CD4-positive, CD25-positive, alpha-beta regulatory T cell (primary cell): ENCODE results near the gene BMPR1A. TPM values are rescaled to one million over a fixed set of nuclear protein-coding genes. Genes with fewer than 3 reads are reported as not detected.
A peak's percentile ranks its signal among the peaks of the same experiment; 100 is the strongest.

Source experiments
- ATAC-seq, 2 donors: fragments of 150-1000 bp; cut with Tn5 transposase; one replicate each; pipeline ENCODE4 v1.10.0; 2021; ENCODE audit warnings: low read depth in 2 of 2, moderate number of reproducible peaks in 2 of 2, moderate library complexity in 1 of 2
- DNase-seq, 3 donors: peaks; one replicate each; pipeline versions ENCODE4 v3.0.0 to v3.0.0-alpha.2; 2012 to 2022; ENCODE audit warnings: mixed read lengths in 1 of 3
- H3K27ac ChIP-seq: one replicate; pipeline ENCODE4 v1.7.0; 2013; ENCODE audit warnings: mild to moderate bottlenecking, low read length; ENCODE audit not compliant: insufficient read depth, poor library complexity, severe bottlenecking
- H3K27me3 ChIP-seq: one replicate; pipeline ENCODE4 v1.7.0; 2013; ENCODE audit warnings: low read length; ENCODE audit not compliant: control insufficient read depth, insufficient read depth
- H3K36me3 ChIP-seq: one replicate; pipeline ENCODE4 v1.7.0; 2013; ENCODE audit warnings: mild to moderate bottlenecking, low read length, moderate library complexity; ENCODE audit not compliant: control insufficient read depth, insufficient read depth
- H3K4me1 ChIP-seq: 2 replicates; pipeline ENCODE4 v1.7.0; 2013; ENCODE audit warnings: mild to moderate bottlenecking, low read length; ENCODE audit not compliant: insufficient read depth, control insufficient read depth, poor library complexity, severe bottlenecking
- H3K4me3 ChIP-seq: one replicate; pipeline ENCODE4 v1.7.0; 2013; ENCODE audit warnings: low read depth, mild to moderate bottlenecking, low read length, moderate library complexity
- H3K9me3 ChIP-seq, 2 experiments: 1 replicate in 1 of 2; 2 replicates in 1 of 2; pipeline ENCODE4 v1.7.0; 2013; ENCODE audit warnings: low read length in 2 of 2, mild to moderate bottlenecking in 1 of 2, moderate library complexity in 1 of 2; ENCODE audit not compliant: control insufficient read depth in 2 of 2
- H3K27ac Mint-ChIP-seq, 3 donors: one replicate each; pipeline ENCODE4 v1.8.0; 2020 to 2022; ENCODE audit warnings: mild to moderate bottlenecking in 3 of 3, mixed read lengths in 3 of 3, moderate library complexity in 2 of 3
- H3K27me3 Mint-ChIP-seq: one replicate; pipeline ENCODE4 v1.8.0; 2022; ENCODE audit warnings: mild to moderate bottlenecking, mixed read lengths
- H3K36me3 Mint-ChIP-seq: one replicate; pipeline ENCODE4 v1.8.0; 2020; ENCODE audit warnings: mixed read lengths
- H3K4me1 Mint-ChIP-seq, 4 donors: one replicate each; pipeline ENCODE4 v1.8.0; 2020 to 2022; ENCODE audit warnings: mixed read lengths in 4 of 4, mild to moderate bottlenecking in 1 of 4
- H3K4me3 Mint-ChIP-seq, 4 donors: one replicate each; pipeline ENCODE4 v1.8.0; 2020 to 2022; ENCODE audit warnings: mild to moderate bottlenecking in 4 of 4, mixed read lengths in 4 of 4, moderate library complexity in 3 of 4
- H3K9me3 Mint-ChIP-seq, 7 donors: one replicate each; pipeline ENCODE4 v1.8.0; 2020 to 2022; ENCODE audit warnings: mixed read lengths in 7 of 7, mild to moderate bottlenecking in 3 of 7, moderate library complexity in 2 of 7
- polyA plus RNA-seq, 4 donors: library from polyadenylated mRNA; unstranded; fragments of 300-500 nt; fragmentation: Illumina TruSeq; gene quantifications; one replicate each; pipeline ENCODE4 v1.2.3, GENCODE V29; 2021
- total RNA-seq: library from RNA; stranded (reverse); gene quantifications from one replicate; pipeline ENCODE4 v1.2.3, GENCODE V29; 2022

Gene BMPR1A
- total and polyA plus RNA-seq, 5 donors from 2014 or later, result 2.2 to 8.8 (median 4.2) TPM

GRCh38 chr10:86723009-86723408 lies 33.4 kb upstream of the BMPR1A start:
- Mint-ChIP-seq H3K27ac (no peak overlapping the region), H3K9me3 (peaks cover 0 to 2% (median 0%) of the 10 kb centered on the region in 7 donors), H3K4me3 (no peak overlapping the region), H3K27me3 (peaks cover 10% of the 10 kb centered on the region), H3K4me1 (peaks cover 0 to 7% (median 3%) of the 10 kb centered on the region in 4 donors), H3K36me3 (no peaks in the 10 kb centered on the region)
- Histone ChIP-seq H3K27ac (no peak overlapping the region), H3K4me1 (no peaks in the 10 kb centered on the region), H3K9me3 (no peaks in the 10 kb centered on the region), H3K27me3 (no peaks in the 10 kb centered on the region), H3K4me3 (no peak overlapping the region), H3K36me3 (no peaks in the 10 kb centered on the region)
- DNase-seq, result peak in 1 of 3 donors; percentile 49
- ATAC-seq, result no peak

GRCh38 chr10:86724445-86724844 lies 32.0 kb upstream of the BMPR1A start:
- Mint-ChIP-seq H3K27ac (no peak overlapping the region), H3K4me1 (peaks cover 0 to 7% (median 3%) of the 10 kb centered on the region in 4 donors), H3K36me3 (no peaks in the 10 kb centered on the region), H3K4me3 (no peak overlapping the region), H3K9me3 (peaks cover 0 to 2% (median 0%) of the 10 kb centered on the region in 7 donors), H3K27me3 (peaks cover 6% of the 10 kb centered on the region)
- no peaks in the 10 kb centered on the region for H3K4me1 ChIP-seq
- no peaks in the 10 kb centered on the region for H3K36me3 ChIP-seq
- DNase-seq (no peak), ATAC-seq (no peak)
- no peaks in the 10 kb centered on the region for H3K9me3 ChIP-seq
- no peaks in the 10 kb centered on the region for H3K27me3 ChIP-seq
- no peak overlapping the region for H3K27ac ChIP-seq
- H3K4me3 ChIP-seq, result no peak overlapping the region

GRCh38 chr10:86725980-86726676 lies 30.3 kb upstream of the BMPR1A start:
- Mint-ChIP-seq H3K9me3 (peaks cover 0 to 2% (median 0%) of the 10 kb centered on the region in 7 donors), H3K4me3 (no peak overlapping the region), H3K4me1 (peaks cover 0 to 7% (median 3%) of the 10 kb centered on the region in 4 donors), H3K36me3 (no peaks in the 10 kb centered on the region), H3K27ac (no peak overlapping the region), H3K27me3 (peaks cover 10% of the 10 kb centered on the region)
- H3K4me1 ChIP-seq, result no peaks in the 10 kb centered on the region
- no peaks in the 10 kb centered on the region for H3K36me3 ChIP-seq
- no peak for ATAC-seq
- DNase-seq, result no peak
- H3K27ac ChIP-seq, result no peak overlapping the region
- H3K4me3 ChIP-seq, result no peak overlapping the region
- H3K27me3 ChIP-seq, result no peaks in the 10 kb centered on the region
- H3K9me3 ChIP-seq, result no peaks in the 10 kb centered on the region

GRCh38 chr10:86726677-86726999 lies 29.8 kb upstream of the BMPR1A start:
- no peaks in the 10 kb centered on the region for H3K36me3 ChIP-seq
- peak overlapping the region in 1 of 3 donors; percentile 29 for H3K27ac Mint-ChIP-seq
- H3K9me3 Mint-ChIP-seq, result peaks cover 0 to 2% (median 0%) of the 10 kb centered on the region in 7 donors
- H3K4me1 ChIP-seq, result no peaks in the 10 kb centered on the region
- H3K9me3 ChIP-seq, result no peaks in the 10 kb centered on the region
- no peak overlapping the region for H3K4me3 Mint-ChIP-seq
- no peak overlapping the region for H3K27ac ChIP-seq
- H3K4me3 ChIP-seq, result no peak overlapping the region
- peaks cover 0 to 6% (median 3%) of the 10 kb centered on the region in 4 donors for H3K4me1 Mint-ChIP-seq
- DNase-seq (no peak), ATAC-seq (no peak)
- H3K36me3 Mint-ChIP-seq, result no peaks in the 10 kb centered on the region
- H3K27me3 ChIP-seq, result no peaks in the 10 kb centered on the region
- peaks cover 10% of the 10 kb centered on the region for H3K27me3 Mint-ChIP-seq

- H3K4me1 ChIP-seq, result no peaks in the 10 kb centered on the region
- H3K9me3 ChIP-seq, result no peaks in the 10 kb centered on the region
- H3K4me3 ChIP-seq, result no peak overlapping the region
- Mint-ChIP-seq H3K27ac (no peak overlapping the region), H3K4me1 (peaks cover 0 to 6% (median 3%) of the 10 kb centered on the region in 4 donors), H3K27me3 (peaks cover 10% of the 10 kb centered on the region), H3K36me3 (no peaks in the 10 kb centered on the region), H3K4me3 (no peak overlapping the region), H3K9me3 (peaks cover 0 to 2% (median 0%) of the 10 kb centered on the region in 7 donors)
- DNase-seq (no peak), ATAC-seq (no peak)
- H3K27ac ChIP-seq, result no peak overlapping the region
- H3K27me3 ChIP-seq, result no peaks in the 10 kb centered on the region
- no peaks in the 10 kb centered on the region for H3K36me3 ChIP-seq
These were observed 28.9 kb upstream of the BMPR1A start for GRCh38 chr10:86727470-86727869.

GRCh38 chr10:86728056-86728455 lies 28.4 kb upstream of the BMPR1A start:
- no peaks in the 10 kb centered on the region for H3K36me3 ChIP-seq
- no peaks in the 10 kb centered on the region for H3K36me3 Mint-ChIP-seq
- peaks cover 9% of the 10 kb centered on the region for H3K27me3 Mint-ChIP-seq
- no peak overlapping the region for H3K27ac Mint-ChIP-seq
- ATAC-seq (no peak), DNase-seq (no peak)
- peaks cover 0 to 6% (median 2%) of the 10 kb centered on the region in 4 donors for H3K4me1 Mint-ChIP-seq
- no peaks in the 10 kb centered on the region for H3K27me3 ChIP-seq
- H3K4me3 Mint-ChIP-seq, result no peak overlapping the region
- H3K9me3 Mint-ChIP-seq, result peaks cover 0 to 2% (median 0%) of the 10 kb centered on the region in 7 donors
- H3K4me3 ChIP-seq, result no peak overlapping the region
- H3K9me3 ChIP-seq, result no peaks in the 10 kb centered on the region
- no peaks in the 10 kb centered on the region for H3K4me1 ChIP-seq
- no peak overlapping the region for H3K27ac ChIP-seq

- Mint-ChIP-seq H3K36me3 (no peaks in the 10 kb centered on the region), H3K4me3 (no peak overlapping the region), H3K9me3 (peaks cover 0 to 3% (median 0%) of the 10 kb centered on the region in 7 donors), H3K27me3 (peaks cover 10% of the 10 kb centered on the region), H3K27ac (no peak overlapping the region), H3K4me1 (no peaks in the 10 kb centered on the region)
- no peaks in the 10 kb centered on the region for H3K9me3 ChIP-seq
- H3K36me3 ChIP-seq, result no peaks in the 10 kb centered on the region
- H3K27ac ChIP-seq, result no peak overlapping the region
- no peak overlapping the region for H3K4me3 ChIP-seq
- DNase-seq (no peak), ATAC-seq (no peak)
- H3K4me1 ChIP-seq, result no peaks in the 10 kb centered on the region
- H3K27me3 ChIP-seq, result no peaks in the 10 kb centered on the region
These were observed 26.7 kb upstream of the BMPR1A start for GRCh38 chr10:86729677-86730076.

- ATAC-seq (no peak), DNase-seq (no peak)
- H3K27me3 ChIP-seq, result no peaks in the 10 kb centered on the region
- Mint-ChIP-seq H3K4me1 (no peaks in the 10 kb centered on the region), H3K9me3 (peaks cover 0 to 3% (median 0%) of the 10 kb centered on the region in 7 donors), H3K36me3 (no peaks in the 10 kb centered on the region), H3K27me3 (peaks cover 15% of the 10 kb centered on the region), H3K4me3 (no peak overlapping the region), H3K27ac (no peak overlapping the region)
- no peak overlapping the region for H3K27ac ChIP-seq
- no peaks in the 10 kb centered on the region for H3K9me3 ChIP-seq
- H3K4me1 ChIP-seq, result no peaks in the 10 kb centered on the region
- H3K36me3 ChIP-seq, result no peaks in the 10 kb centered on the region
- no peak overlapping the region for H3K4me3 ChIP-seq
These were observed 26.2 kb upstream of the BMPR1A start for GRCh38 chr10:86730227-86730626.
